Measurements from ENCODE around the gene CELA3B.
A peak's percentile ranks its signal among the peaks of the same experiment; 100 is the strongest.

Gene CELA3B

GRCh38 chr1:22025368-22026155 lies 48.7 kb downstream of the CELA3B start:
- no peaks in the 10 kb centered on the region for H4K20me1 ChIP-seq (ENCODE audit: insufficient read depth, low read length)
- H3K27ac ChIP-seq (ENCODE audit: low read length): peak overlapping the region; percentile 96
- peak overlapping the region; percentile 99 for H3K9ac ChIP-seq (ENCODE audit: low read length)
- no peaks in the 10 kb centered on the region for H3K9me2 ChIP-seq (replicated peaks; ENCODE audit: insufficient read depth, low read length)
- no peaks in the 10 kb centered on the region for H3K9me3 ChIP-seq (replicated peaks; ENCODE audit: insufficient read depth, low read length)
- peak overlapping the region; percentile 96 for H2AFZ ChIP-seq (ENCODE audit: low read length)
- TF ChIP-seq EZH2phosphoT487 (IDR thresholded peaks at IDR 0.05; ENCODE audit: low read length): no peak
- TF ChIP-seq, protein P1, sequence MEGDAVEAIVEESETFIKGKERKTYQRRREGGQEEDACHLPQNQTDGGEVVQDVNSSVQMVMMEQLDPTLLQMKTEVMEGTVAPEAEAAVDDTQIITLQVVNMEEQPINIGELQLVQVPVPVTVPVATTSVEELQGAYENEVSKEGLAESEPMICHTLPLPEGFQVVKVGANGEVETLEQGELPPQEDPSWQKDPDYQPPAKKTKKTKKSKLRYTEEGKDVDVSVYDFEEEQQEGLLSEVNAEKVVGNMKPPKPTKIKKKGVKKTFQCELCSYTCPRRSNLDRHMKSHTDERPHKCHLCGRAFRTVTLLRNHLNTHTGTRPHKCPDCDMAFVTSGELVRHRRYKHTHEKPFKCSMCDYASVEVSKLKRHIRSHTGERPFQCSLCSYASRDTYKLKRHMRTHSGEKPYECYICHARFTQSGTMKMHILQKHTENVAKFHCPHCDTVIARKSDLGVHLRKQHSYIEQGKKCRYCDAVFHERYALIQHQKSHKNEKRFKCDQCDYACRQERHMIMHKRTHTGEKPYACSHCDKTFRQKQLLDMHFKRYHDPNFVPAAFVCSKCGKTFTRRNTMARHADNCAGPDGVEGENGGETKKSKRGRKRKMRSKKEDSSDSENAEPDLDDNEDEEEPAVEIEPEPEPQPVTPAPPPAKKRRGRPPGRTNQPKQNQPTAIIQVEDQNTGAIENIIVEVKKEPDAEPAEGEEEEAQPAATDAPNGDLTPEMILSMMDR (IDR thresholded peaks at IDR 0.05; ENCODE audit: low read length): no peak
- no peak for TF ChIP-seq EZH2 (optimal IDR thresholded peaks at IDR 0.05; ENCODE audit: low read depth, low read length)
- H3K27me3 ChIP-seq (replicated peaks; ENCODE audit: insufficient read depth, low read length): no peaks in the 10 kb centered on the region
- no peaks in the 10 kb centered on the region for H3K36me3 ChIP-seq (replicated peaks; ENCODE audit: insufficient read depth, low read length)
- H3F3A ChIP-seq (ENCODE audit: insufficient read depth, low read length): peaks cover 26% of the 10 kb centered on the region
- peak overlapping the region; percentile 96 for H3K4me3 ChIP-seq (ENCODE audit: low read length)
- H3K4me2 ChIP-seq (ENCODE audit: low read depth, low read length): peak overlapping the region; percentile 97
- H3K79me2 ChIP-seq (ENCODE audit: low read length): peaks cover 13% of the 10 kb centered on the region
- DNase-seq: peak; percentile 96
- peaks cover 6% of the 10 kb centered on the region; the same call in 1 of the 2 replicates for H3K4me1 ChIP-seq (ENCODE audit: low read length)

DNA sequence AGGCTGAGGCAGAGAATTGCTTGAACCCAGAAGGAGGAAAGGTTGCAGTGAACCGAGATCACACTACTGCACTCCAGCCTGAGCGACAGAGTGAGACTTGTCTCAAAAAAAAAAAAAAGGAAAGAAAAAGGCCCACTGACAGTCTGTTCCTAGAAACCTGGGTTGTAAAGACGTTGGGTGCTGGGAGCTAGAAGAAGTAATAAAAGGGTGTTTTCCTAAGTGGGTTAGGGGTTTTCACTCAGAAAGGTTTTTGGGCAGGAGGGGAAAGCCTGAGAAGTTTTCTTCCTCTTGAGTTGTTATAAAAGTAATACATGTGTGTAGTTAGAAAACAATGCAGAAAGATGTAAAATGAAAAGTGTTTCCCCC lies 50.1 kb downstream of the CELA3B start:
- Histone ChIP-seq H3K9me3 (replicated peaks; ENCODE audit: insufficient read depth, low read length) (no peaks in the 10 kb centered on the region), H3K4me3 (ENCODE audit: low read length) (no peak overlapping the region), H3K36me3 (replicated peaks; ENCODE audit: insufficient read depth, low read length) (no peaks in the 10 kb centered on the region), H4K20me1 (ENCODE audit: insufficient read depth, low read length) (no peaks in the 10 kb centered on the region), H3K4me1 (ENCODE audit: low read length) (peaks cover 6% of the 10 kb centered on the region; the same call in 1 of the 2 replicates), H3K27me3 (replicated peaks; ENCODE audit: insufficient read depth, low read length) (no peaks in the 10 kb centered on the region), H3K9me2 (replicated peaks; ENCODE audit: insufficient read depth, low read length) (no peaks in the 10 kb centered on the region), H3K9ac (ENCODE audit: low read length) (no peak overlapping the region), H2AFZ (ENCODE audit: low read length) (no peak overlapping the region), H3K79me2 (ENCODE audit: low read length) (peaks cover 13% of the 10 kb centered on the region), H3F3A (ENCODE audit: insufficient read depth, low read length) (peaks cover 26% of the 10 kb centered on the region), H3K4me2 (ENCODE audit: low read depth, low read length) (no peak overlapping the region), H3K27ac (ENCODE audit: low read length) (no peak overlapping the region)
- no peak for DNase-seq
- TF ChIP-seq, protein P1 (IDR thresholded peaks at IDR 0.05; ENCODE audit: low read length): no peak
- TF ChIP-seq EZH2 (optimal IDR thresholded peaks at IDR 0.05; ENCODE audit: low read depth, low read length) (no peak), EZH2phosphoT487 (IDR thresholded peaks at IDR 0.05; ENCODE audit: low read length) (no peak)

DNA sequence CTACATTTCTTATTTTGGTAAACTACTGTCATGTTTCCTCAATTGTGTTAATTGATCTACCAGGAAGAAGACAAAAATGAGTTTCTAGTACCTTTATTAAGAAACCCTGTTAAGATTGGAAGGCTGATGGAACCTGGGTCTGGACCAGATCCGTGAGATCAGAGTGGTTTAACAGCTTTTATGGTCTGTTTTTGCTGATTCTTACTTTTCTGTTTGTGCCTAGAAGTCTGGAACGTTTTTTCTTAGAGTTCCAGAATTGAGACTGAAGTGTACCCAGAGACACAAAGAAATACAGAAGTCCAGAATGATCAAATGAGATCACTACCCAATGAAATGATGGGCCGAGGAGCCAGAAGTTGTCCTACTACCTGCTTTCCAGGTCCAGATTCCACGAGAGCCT lies 53.2 kb downstream of the CELA3B start:
- Histone ChIP-seq H3K27me3 (replicated peaks; ENCODE audit: insufficient read depth, low read length) (no peaks in the 10 kb centered on the region), H3K4me2 (ENCODE audit: low read depth, low read length) (no peak overlapping the region)

More for the DNA sequence above, 53.2 kb downstream of the CELA3B start:
- TF ChIP-seq EZH2 (optimal IDR thresholded peaks at IDR 0.05; ENCODE audit: low read depth, low read length) (no peak), EZH2phosphoT487 (IDR thresholded peaks at IDR 0.05; ENCODE audit: low read length) (no peak)
- TF ChIP-seq, protein P1 (IDR thresholded peaks at IDR 0.05; ENCODE audit: low read length): no peak
- Histone ChIP-seq H3K9me2 (replicated peaks; ENCODE audit: insufficient read depth, low read length) (no peaks in the 10 kb centered on the region), H3K4me3 (ENCODE audit: low read length) (no peak overlapping the region), H3K79me2 (ENCODE audit: low read length) (peaks cover 13% of the 10 kb centered on the region), H3K9ac (ENCODE audit: low read length) (no peak overlapping the region), H3K36me3 (replicated peaks; ENCODE audit: insufficient read depth, low read length) (no peaks in the 10 kb centered on the region), H3K27ac (ENCODE audit: low read length) (no peak overlapping the region), H3K4me1 (ENCODE audit: low read length) (no peaks in the 10 kb centered on the region), H4K20me1 (ENCODE audit: insufficient read depth, low read length) (no peaks in the 10 kb centered on the region), H3K9me3 (replicated peaks; ENCODE audit: insufficient read depth, low read length) (no peaks in the 10 kb centered on the region), H3F3A (ENCODE audit: insufficient read depth, low read length) (peaks cover 11% of the 10 kb centered on the region), H2AFZ (ENCODE audit: low read length) (no peak overlapping the region)
- DNase-seq: no peak
